HEK293 (cell line): ENCODE measurements around the gene MTOR.
A peak's percentile ranks its signal among the peaks of the same experiment; 100 is the strongest.

Experiments
- GLI2 ChIP-seq: fragments of 450-650 bp; formaldehyde crosslinking; IDR thresholded peaks from 2 replicates; pipeline ENCODE4; 2017; ENCODE audit warnings: missing biosample characterization, missing genetic modification characterization, low read depth, borderline replicate concordance
- KLF10 ChIP-seq: fragments of 450-650 bp; IDR thresholded peaks from 2 replicates; pipeline ENCODE4 v1.5.1; 2018; ENCODE audit warnings: missing biosample characterization, mild to moderate bottlenecking, missing genetic modification characterization
- PRDM1 ChIP-seq: fragments of 450-650 bp; formaldehyde crosslinking; IDR thresholded peaks from 2 replicates; pipeline ENCODE4; 2016; ENCODE audit warnings: missing biosample characterization, missing genetic modification characterization
- ZBTB21 ChIP-seq: fragments of 450-650 bp; formaldehyde crosslinking; IDR thresholded peaks from 2 replicates; pipeline ENCODE4 v1.5.1; 2017; ENCODE audit warnings: missing biosample characterization, missing genetic modification characterization
- ZBTB7A ChIP-seq: fragments of 450-650 bp; formaldehyde crosslinking; IDR thresholded peaks from 2 replicates; pipeline ENCODE4 v1.5.1; 2016; ENCODE audit warnings: low read depth, missing biosample characterization, missing genetic modification characterization
- ZBTB8A ChIP-seq: fragments of 450-650 bp; formaldehyde crosslinking; IDR thresholded peaks from 2 replicates; pipeline ENCODE4 v1.5.1; 2016; ENCODE audit warnings: missing biosample characterization, missing genetic modification characterization
- ZFHX2 ChIP-seq: fragments of 450-650 bp; formaldehyde crosslinking; conservative IDR thresholded peaks from 2 replicates; pipeline ENCODE4 v1.5.1; 2016; ENCODE audit warnings: missing biosample characterization, missing genetic modification characterization
- ZNF391 ChIP-seq: fragments of 450-650 bp; formaldehyde crosslinking; IDR thresholded peaks from 2 replicates; pipeline ENCODE4 v1.5.1; 2016; ENCODE audit warnings: low read depth, missing biosample characterization, missing genetic modification characterization, borderline replicate concordance
- ZNF416 ChIP-seq: fragments of 450-650 bp; formaldehyde crosslinking; IDR thresholded peaks from 2 replicates; pipeline ENCODE4 v1.5.1; 2016; ENCODE audit warnings: missing biosample characterization, missing genetic modification characterization
- ZNF423 ChIP-seq: fragments of 450-650 bp; formaldehyde crosslinking; IDR thresholded peaks from 2 replicates; pipeline ENCODE4 v1.5.1; 2016; ENCODE audit warnings: missing biosample characterization, missing genetic modification characterization
- ZNF433 ChIP-seq: fragments of 450-650 bp; formaldehyde crosslinking; IDR thresholded peaks from 2 replicates; pipeline ENCODE4 v1.5.1; 2016; ENCODE audit warnings: missing biosample characterization, missing genetic modification characterization, low read depth
- ZNF600 ChIP-seq: fragments of 450-650 bp; formaldehyde crosslinking; IDR thresholded peaks from 2 replicates; pipeline ENCODE4 v1.5.1; 2016; ENCODE audit warnings: missing biosample characterization, missing genetic modification characterization
- ZNF629 ChIP-seq: fragments of 450-650 bp; formaldehyde crosslinking; IDR thresholded peaks from 2 replicates; pipeline ENCODE4 v1.5.1; 2017; ENCODE audit warnings: missing biosample characterization, missing genetic modification characterization
- ZNF701 ChIP-seq: fragments of 450-650 bp; formaldehyde crosslinking; IDR thresholded peaks from 2 replicates; pipeline ENCODE4 v1.5.1; 2016; ENCODE audit warnings: missing biosample characterization, missing genetic modification characterization
- ZNF707 ChIP-seq: fragments of 450-650 bp; formaldehyde crosslinking; IDR thresholded peaks from 2 replicates; pipeline ENCODE4 v1.5.1; 2016; ENCODE audit warnings: missing biosample characterization, missing genetic modification characterization
- ZNF791 ChIP-seq: fragments of 450-650 bp; formaldehyde crosslinking; IDR thresholded peaks from 2 replicates; pipeline ENCODE4 v1.5.1; 2016; ENCODE audit warnings: missing biosample characterization, missing genetic modification characterization
- ZSCAN30 ChIP-seq: fragments of 450-650 bp; IDR thresholded peaks from 2 replicates; pipeline ENCODE4 v1.5.1; 2018; ENCODE audit warnings: missing biosample characterization, mild to moderate bottlenecking, missing genetic modification characterization, moderate library complexity
- TF ChIP-seq, protein P1 (sequence below): IDR thresholded peaks from 2 replicates; pipeline ENCODE4 v1.6.1; 2011; ENCODE audit warnings: mild to moderate bottlenecking, low read depth, low read length, borderline replicate concordance
- TF ChIP-seq, protein P2 (sequence below): fragments of 450-650 bp; formaldehyde crosslinking; IDR thresholded peaks from 2 replicates; pipeline ENCODE4 v1.5.1; 2016; ENCODE audit warnings: missing biosample characterization, missing genetic modification characterization
- TF ChIP-seq, protein P3 (sequence below): fragments of 450-650 bp; formaldehyde crosslinking; conservative IDR thresholded peaks from 2 replicates; pipeline ENCODE4 v1.5.1; 2016; ENCODE audit warnings: low read depth, missing biosample characterization, missing genetic modification characterization
- TF ChIP-seq, protein P4 (sequence below): fragments of 450-650 bp; formaldehyde crosslinking; IDR thresholded peaks from 2 replicates; pipeline ENCODE4 v1.5.1; 2016; ENCODE audit warnings: missing biosample characterization, missing genetic modification characterization, borderline replicate concordance
- TF ChIP-seq, protein P5 (sequence below): fragments of 450-650 bp; formaldehyde crosslinking; IDR thresholded peaks from 2 replicates; pipeline ENCODE4 v1.5.0; 2017; ENCODE audit warnings: missing biosample characterization, missing genetic modification characterization, borderline replicate concordance

MTOR gene

DNA sequence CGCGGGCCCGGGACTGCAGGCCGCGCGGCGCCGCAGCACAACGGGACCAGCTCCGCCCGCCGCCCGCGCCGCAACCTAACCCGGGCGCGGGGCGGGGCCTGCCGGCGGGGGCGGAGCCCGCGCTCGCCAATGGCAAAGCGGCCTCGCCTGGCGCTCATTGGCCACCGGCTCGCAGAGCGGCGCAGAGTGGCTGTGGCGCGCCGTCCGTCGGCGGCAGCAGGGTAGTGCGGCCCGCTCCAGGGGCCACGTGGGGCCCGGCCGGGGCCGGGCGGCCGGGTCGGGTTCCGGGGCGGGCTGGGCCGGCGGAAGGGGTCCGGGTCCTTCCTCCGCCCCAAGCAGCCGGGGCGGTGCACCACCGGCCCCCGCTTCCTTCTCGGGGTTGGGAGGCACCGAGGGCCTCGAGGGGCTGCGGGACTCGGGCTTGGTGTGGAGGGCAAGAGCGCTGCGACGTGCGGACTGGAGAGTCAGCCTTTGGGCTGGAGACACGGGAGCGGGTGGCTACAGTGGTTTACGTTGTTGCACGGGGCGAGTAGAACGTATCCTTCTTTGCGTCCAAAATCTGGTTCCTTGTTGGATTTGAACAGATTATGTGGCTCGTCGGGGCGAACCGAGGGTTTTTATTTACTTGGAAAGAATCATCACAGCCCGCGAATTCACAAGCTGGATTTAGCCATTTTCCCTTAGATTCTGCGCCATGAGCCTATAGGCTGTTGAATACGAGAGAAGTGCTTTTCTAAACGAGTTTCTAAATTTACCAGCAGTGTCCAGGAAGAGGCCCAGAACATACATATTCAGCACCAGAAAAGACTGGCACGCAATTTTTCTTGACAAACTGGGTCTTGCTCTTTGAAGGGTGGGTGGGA is 202.2 kb downstream of the MTOR start, which contains the start of gene SRM (continued):
- TF ChIP-seq, protein P1, sequence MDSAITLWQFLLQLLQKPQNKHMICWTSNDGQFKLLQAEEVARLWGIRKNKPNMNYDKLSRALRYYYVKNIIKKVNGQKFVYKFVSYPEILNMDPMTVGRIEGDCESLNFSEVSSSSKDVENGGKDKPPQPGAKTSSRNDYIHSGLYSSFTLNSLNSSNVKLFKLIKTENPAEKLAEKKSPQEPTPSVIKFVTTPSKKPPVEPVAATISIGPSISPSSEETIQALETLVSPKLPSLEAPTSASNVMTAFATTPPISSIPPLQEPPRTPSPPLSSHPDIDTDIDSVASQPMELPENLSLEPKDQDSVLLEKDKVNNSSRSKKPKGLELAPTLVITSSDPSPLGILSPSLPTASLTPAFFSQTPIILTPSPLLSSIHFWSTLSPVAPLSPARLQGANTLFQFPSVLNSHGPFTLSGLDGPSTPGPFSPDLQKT, result no peak
- 0 out of 2 replicates have a peak, but pooled peaks have one; percentile 36 for TF ChIP-seq ZBTB7A (tag by site-specific recombination)
- TF ChIP-seq, protein P2, sequence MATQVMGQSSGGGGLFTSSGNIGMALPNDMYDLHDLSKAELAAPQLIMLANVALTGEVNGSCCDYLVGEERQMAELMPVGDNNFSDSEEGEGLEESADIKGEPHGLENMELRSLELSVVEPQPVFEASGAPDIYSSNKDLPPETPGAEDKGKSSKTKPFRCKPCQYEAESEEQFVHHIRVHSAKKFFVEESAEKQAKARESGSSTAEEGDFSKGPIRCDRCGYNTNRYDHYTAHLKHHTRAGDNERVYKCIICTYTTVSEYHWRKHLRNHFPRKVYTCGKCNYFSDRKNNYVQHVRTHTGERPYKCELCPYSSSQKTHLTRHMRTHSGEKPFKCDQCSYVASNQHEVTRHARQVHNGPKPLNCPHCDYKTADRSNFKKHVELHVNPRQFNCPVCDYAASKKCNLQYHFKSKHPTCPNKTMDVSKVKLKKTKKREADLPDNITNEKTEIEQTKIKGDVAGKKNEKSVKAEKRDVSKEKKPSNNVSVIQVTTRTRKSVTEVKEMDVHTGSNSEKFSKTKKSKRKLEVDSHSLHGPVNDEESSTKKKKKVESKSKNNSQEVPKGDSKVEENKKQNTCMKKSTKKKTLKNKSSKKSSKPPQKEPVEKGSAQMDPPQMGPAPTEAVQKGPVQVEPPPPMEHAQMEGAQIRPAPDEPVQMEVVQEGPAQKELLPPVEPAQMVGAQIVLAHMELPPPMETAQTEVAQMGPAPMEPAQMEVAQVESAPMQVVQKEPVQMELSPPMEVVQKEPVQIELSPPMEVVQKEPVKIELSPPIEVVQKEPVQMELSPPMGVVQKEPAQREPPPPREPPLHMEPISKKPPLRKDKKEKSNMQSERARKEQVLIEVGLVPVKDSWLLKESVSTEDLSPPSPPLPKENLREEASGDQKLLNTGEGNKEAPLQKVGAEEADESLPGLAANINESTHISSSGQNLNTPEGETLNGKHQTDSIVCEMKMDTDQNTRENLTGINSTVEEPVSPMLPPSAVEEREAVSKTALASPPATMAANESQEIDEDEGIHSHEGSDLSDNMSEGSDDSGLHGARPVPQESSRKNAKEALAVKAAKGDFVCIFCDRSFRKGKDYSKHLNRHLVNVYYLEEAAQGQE (tag by site-specific recombination), result no peak
- TF ChIP-seq ZFHX2, result 0 out of 2 replicates have a peak, but pooled peaks have one; percentile 21
- TF ChIP-seq ZSCAN30, result 0 out of 2 replicates have a peak, but pooled peaks have one; percentile 41
- TF ChIP-seq, protein P3, sequence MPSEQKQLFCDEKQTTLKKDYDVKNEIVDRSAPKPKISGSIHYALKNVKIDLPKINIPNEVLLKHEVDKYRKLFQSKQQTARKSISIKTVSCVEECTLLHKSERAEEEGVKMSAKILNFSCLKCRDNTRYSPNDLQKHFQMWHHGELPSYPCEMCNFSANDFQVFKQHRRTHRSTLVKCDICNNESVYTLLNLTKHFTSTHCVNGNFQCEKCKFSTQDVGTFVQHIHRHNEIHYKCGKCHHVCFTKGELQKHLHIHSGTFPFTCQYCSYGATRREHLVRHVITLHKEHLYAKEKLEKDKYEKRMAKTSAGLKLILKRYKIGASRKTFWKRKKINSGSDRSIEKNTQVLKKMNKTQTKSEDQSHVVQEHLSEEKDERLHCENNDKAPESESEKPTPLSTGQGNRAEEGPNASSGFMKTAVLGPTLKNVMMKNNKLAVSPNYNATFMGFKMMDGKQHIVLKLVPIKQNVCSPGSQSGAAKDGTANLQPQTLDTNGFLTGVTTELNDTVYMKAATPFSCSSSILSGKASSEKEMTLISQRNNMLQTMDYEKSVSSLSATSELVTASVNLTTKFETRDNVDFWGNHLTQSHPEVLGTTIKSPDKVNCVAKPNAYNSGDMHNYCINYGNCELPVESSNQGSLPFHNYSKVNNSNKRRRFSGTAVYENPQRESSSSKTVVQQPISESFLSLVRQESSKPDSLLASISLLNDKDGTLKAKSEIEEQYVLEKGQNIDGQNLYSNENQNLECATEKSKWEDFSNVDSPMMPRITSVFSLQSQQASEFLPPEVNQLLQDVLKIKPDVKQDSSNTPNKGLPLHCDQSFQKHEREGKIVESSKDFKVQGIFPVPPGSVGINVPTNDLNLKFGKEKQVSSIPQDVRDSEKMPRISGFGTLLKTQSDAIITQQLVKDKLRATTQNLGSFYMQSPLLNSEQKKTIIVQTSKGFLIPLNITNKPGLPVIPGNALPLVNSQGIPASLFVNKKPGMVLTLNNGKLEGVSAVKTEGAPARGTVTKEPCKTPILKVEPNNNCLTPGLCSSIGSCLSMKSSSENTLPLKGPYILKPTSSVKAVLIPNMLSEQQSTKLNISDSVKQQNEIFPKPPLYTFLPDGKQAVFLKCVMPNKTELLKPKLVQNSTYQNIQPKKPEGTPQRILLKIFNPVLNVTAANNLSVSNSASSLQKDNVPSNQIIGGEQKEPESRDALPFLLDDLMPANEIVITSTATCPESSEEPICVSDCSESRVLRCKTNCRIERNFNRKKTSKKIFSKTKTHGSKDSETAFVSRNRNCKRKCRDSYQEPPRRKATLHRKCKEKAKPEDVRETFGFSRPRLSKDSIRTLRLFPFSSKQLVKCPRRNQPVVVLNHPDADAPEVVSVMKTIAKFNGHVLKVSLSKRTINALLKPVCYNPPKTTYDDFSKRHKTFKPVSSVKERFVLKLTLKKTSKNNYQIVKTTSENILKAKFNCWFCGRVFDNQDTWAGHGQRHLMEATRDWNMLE, result no peak
- no peak for TF ChIP-seq ZNF791 (tag by site-specific recombination)
- no peak for TF ChIP-seq GLI2 (tag by site-specific recombination)
- TF ChIP-seq PRDM1 (tag by site-specific recombination), result no peak
- no peak for TF ChIP-seq ZNF701 (tag by site-specific recombination)
- TF ChIP-seq ZNF433 (tag by site-specific recombination), result no peak
- no peak for TF ChIP-seq ZBTB21 (tag by site-specific recombination)
- no peak for TF ChIP-seq ZNF707 (tag by site-specific recombination)
- TF ChIP-seq, protein P4, sequence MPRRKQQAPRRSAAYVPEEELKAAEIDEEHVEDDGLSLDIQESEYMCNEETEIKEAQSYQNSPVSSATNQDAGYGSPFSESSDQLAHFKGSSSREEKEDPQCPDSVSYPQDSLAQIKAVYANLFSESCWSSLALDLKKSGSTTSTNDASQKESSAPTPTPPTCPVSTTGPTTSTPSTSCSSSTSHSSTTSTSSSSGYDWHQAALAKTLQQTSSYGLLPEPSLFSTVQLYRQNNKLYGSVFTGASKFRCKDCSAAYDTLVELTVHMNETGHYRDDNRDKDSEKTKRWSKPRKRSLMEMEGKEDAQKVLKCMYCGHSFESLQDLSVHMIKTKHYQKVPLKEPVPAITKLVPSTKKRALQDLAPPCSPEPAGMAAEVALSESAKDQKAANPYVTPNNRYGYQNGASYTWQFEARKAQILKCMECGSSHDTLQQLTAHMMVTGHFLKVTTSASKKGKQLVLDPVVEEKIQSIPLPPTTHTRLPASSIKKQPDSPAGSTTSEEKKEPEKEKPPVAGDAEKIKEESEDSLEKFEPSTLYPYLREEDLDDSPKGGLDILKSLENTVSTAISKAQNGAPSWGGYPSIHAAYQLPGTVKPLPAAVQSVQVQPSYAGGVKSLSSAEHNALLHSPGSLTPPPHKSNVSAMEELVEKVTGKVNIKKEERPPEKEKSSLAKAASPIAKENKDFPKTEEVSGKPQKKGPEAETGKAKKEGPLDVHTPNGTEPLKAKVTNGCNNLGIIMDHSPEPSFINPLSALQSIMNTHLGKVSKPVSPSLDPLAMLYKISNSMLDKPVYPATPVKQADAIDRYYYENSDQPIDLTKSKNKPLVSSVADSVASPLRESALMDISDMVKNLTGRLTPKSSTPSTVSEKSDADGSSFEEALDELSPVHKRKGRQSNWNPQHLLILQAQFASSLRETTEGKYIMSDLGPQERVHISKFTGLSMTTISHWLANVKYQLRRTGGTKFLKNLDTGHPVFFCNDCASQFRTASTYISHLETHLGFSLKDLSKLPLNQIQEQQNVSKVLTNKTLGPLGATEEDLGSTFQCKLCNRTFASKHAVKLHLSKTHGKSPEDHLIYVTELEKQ (tag by site-specific recombination), result no peak
- TF ChIP-seq ZNF629, result 0 out of 2 replicates have a peak, but pooled peaks have one; percentile 14
- peak; percentile 59 for TF ChIP-seq ZBTB8A (tag by site-specific recombination)
- peak; percentile 68 for TF ChIP-seq ZNF600 (tag by site-specific recombination)
- no peak for TF ChIP-seq ZNF416
- peak; percentile 84; the same call in 1 of the 2 replicates for TF ChIP-seq ZNF391 (tag by site-specific recombination)
- TF ChIP-seq, protein P5, sequence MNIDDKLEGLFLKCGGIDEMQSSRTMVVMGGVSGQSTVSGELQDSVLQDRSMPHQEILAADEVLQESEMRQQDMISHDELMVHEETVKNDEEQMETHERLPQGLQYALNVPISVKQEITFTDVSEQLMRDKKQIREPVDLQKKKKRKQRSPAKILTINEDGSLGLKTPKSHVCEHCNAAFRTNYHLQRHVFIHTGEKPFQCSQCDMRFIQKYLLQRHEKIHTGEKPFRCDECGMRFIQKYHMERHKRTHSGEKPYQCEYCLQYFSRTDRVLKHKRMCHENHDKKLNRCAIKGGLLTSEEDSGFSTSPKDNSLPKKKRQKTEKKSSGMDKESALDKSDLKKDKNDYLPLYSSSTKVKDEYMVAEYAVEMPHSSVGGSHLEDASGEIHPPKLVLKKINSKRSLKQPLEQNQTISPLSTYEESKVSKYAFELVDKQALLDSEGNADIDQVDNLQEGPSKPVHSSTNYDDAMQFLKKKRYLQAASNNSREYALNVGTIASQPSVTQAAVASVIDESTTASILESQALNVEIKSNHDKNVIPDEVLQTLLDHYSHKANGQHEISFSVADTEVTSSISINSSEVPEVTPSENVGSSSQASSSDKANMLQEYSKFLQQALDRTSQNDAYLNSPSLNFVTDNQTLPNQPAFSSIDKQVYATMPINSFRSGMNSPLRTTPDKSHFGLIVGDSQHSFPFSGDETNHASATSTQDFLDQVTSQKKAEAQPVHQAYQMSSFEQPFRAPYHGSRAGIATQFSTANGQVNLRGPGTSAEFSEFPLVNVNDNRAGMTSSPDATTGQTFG, result no peak
- no peak for TF ChIP-seq ZNF423 (tag by site-specific recombination)
- peak; percentile 90 for TF ChIP-seq KLF10
